ENCODE measurements around the gene SNX13.
"Not testable (repeated sequence)": the region's sequence is repeated elsewhere in the genome, so short reads cannot be mapped to it uniquely, and the experiment has no call there.

The SNX13 gene

DNA sequence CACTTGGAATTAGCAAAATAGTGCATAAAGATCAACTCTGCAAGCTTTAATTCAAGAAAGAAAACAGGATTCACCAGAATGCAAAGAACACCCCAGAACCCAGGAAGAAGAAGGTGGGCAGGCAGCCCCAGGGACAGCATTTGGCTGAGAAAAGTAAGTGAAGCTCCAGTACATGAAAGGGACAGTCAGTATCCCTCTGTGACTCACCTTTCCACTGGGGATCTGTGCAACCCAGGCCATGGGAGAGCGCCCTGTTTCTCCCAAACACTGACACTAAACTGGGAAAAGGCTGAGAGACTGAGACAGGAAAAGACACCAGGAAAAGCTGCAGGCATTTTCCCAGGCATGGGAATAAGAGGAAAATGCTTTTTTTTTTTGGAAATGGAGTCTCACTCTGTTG is 28.2 kb downstream of the SNX13 start:
- DNase-seq (ENCODE audit: low read depth in 2 of 2), result no peak

DNA sequence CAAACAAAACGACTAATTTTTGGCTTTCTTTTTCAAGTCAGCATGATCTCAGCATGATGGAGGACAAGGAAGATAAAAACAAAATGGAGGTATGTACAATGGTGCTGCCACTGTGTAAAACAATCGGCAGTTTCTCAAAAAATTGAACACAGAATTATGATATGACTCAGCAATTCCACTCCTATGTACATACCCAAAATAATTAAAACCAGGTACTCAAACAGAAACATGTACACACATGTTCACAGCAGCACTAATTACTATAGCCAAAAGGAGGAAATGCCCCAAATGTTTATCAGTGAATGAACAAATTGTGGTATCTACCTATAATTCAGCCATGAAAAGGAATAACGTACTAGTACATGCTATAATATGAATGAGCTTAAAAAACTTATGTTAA is 29.9 kb downstream of the SNX13 start:
- no peak for DNase-seq (ENCODE audit: low read depth in 2 of 2)

GRCh38 chr7:17909310-17909709 is 31.0 kb downstream of the SNX13 start:
- DNase-seq (ENCODE audit: low read depth in 2 of 2), result not testable (repeated sequence)

DNA sequence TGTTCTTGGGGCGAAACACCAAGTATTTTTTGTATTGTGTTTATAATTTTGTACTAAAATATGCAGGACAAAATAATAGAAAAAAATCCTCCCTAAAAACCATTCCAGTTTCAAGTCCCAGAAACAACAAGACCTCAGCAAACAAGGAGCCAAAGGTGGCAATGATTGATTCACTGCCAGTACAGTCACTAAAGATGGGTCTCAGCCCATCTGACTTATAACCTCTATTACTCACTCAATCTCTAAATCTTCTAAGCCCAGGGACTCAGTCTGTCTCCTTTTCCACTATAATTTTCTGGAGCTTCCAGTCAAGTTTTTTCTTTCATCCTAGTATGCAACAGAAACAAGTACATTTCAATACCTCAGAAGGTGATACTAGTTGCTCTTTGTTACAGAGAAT is 33.3 kb downstream of the SNX13 start:
- no peak for DNase-seq (ENCODE audit: low read depth in 2 of 2)

DNA sequence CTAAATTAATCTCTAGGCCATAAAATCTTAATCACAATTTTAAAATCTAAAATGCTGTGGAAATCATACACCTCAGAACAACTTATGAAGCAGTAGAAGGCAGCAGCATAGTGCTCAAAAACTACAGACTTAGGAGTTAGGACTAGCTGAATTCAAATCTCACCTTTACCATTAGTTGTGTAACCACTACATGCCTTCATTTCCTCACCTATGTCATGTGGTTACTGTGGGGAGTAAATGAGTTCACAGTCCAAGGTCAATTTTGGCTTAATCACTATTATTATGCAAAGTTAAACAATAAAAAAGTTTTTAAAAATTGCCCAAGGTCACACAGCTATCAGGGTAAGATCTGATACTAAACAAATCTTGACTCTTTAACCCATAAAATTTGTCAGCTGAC is 37.0 kb downstream of the SNX13 start:
- DNase-seq (ENCODE audit: low read depth in 2 of 2), result no peak

GRCh38 chr7:17902599-17902998 is 37.7 kb downstream of the SNX13 start:
- no peak for DNase-seq (ENCODE audit: low read depth in 2 of 2)

DNA sequence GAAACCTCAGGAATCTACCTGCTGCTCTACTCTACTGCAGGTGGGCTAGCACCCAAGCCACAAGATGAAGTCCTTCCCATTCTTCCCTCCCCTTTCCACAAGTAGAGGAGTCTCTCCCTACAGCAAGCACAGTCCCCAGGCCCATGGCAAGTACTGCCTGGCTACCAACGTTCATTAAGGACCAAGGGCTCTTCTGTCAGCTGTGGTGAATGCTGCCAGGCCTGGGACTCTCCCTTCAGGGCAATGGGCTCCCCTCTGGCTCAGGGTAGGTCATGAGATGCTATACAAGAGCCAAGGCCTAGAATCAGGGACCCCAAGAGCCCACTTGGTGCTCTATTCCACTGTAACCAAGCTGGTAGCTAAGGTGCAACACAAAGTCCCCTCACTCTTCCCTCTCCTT is 39.8 kb downstream of the SNX13 start:
- DNase-seq (ENCODE audit: low read depth in 2 of 2), result no peak

DNA sequence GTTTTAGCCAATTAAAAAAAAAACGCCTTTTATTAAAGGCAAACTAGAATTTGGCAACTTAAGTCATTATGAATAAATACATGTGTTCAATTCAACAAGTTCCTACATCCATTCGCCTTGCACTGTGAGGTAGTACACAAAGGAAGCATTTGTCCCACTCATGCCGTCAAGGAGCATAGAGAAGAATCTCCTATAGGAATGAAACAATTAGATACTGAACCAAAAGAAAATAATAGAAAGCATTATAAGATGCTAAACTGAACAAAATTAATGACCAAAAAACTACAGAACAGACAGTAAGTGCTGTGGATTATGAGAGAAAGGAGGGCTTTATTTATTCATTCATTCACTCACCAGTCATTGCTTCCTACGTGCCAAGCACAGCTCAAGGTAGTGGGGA is 42.2 kb downstream of the SNX13 start:
- DNase-seq (ENCODE audit: low read depth in 2 of 2), result no peak

DNA sequence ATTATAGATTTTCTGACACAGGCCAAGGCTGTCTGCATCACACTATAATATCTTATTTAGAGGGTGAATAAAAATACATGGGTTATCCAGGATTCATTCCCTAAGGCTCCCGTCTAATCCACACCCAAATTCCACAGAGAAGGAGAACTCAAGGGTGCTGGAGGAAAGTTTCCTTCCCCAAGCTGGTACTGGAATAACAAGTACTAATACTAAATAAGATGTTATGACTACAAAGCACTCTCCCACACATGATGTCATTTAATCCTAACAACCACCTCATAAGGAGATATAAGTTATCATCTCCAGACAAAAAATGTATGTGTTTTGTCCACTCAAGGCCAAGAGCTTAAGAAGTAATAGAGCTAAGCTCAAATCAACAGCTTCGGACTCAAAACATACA is 53.0 kb downstream of the SNX13 start:
- no peak for DNase-seq (ENCODE audit: low read depth in 2 of 2)

- DNase-seq (ENCODE audit: low read depth in 2 of 2), result no peak
Observed at GRCh38 chr7:17882685-17883084, 57.6 kb downstream of the SNX13 start.

DNA sequence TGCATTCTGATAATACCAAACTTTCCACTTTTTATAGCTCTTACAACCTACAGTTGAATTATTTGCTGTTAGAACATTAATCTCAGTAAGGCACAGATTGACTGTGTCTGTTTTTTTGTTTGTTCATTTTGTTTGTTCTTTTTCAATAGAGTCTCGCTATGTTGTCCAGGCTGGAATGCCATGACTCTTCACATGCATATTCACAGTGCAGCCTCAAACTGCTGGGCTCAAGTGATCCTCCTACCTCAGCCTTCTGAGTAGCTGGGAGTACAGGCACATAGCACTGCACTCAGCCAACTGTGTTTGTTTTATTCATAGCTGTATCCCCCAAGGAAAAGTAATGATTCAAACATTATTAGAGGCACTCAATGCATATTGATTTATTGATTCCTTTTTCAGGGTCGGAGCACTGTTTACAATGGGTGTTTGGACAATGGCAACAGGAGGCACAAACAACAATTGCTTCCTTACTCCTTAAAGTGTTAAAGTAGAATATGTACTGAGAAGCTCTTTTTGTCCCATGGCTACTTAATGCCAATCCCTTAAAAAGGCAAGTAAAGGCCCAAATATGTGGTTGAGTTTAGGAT is 61.1 kb downstream of the SNX13 start:
- no peak for DNase-seq (ENCODE audit: low read depth in 2 of 2)

GRCh38 chr7:17878627-17879026 is 61.7 kb downstream of the SNX13 start:
- DNase-seq (ENCODE audit: low read depth in 2 of 2), result no peak

DNA sequence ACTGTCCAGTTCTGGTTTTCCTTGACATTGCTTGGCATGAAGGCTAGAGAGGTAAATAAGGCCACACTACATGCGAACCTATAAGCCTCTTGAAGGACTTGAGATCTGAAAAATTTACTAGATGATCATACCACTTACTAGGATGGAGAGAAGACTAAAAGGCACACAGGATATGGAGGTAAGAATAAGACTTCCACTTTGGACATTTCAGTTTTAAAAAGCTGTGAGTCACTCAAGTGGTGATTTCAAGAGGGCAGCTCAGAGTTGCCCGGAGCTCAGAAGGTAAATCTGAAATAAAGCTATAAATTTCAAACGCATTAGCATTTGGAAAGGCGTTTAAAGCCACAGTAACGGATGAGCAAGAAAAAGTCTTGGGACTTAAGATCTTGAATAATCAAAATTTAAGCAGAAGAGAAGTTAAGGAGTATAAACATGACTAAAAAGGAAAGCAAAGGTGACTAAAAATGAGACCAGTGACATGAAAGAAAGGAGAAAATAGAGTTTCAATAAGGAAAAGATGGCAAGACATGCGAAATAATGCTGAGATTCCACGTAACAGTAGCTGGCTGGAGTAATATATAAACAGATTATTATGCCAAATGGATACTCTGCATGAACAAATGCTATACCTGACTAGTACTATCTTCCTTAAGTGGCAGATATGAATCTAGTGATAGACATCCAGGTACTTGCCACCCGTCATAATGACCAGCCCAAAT is 68.3 kb downstream of the SNX13 start:
- no peak for DNase-seq (ENCODE audit: low read depth in 2 of 2)

GRCh38 chr7:17870406-17870805 is 69.9 kb downstream of the SNX13 start:
- DNase-seq (ENCODE audit: low read depth in 2 of 2), result no peak

DNA sequence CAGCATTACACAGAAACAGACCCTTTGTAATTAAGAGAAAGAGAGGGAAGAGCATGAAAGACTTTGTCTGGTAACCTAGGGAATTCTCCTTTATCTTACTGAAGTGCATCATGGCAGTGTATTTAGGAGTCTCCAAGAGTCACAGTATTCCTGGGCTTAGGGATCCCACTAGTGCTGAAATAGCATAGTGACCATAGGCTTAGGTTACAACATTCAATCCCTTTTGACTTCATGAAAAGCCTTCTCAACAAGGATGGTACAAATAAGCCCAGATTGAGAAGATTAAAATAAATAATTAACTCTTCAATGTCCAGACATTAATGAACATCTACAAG is 76.5 kb downstream of the SNX13 start:
- DNase-seq (ENCODE audit: low read depth in 2 of 2), result no peak

DNA sequence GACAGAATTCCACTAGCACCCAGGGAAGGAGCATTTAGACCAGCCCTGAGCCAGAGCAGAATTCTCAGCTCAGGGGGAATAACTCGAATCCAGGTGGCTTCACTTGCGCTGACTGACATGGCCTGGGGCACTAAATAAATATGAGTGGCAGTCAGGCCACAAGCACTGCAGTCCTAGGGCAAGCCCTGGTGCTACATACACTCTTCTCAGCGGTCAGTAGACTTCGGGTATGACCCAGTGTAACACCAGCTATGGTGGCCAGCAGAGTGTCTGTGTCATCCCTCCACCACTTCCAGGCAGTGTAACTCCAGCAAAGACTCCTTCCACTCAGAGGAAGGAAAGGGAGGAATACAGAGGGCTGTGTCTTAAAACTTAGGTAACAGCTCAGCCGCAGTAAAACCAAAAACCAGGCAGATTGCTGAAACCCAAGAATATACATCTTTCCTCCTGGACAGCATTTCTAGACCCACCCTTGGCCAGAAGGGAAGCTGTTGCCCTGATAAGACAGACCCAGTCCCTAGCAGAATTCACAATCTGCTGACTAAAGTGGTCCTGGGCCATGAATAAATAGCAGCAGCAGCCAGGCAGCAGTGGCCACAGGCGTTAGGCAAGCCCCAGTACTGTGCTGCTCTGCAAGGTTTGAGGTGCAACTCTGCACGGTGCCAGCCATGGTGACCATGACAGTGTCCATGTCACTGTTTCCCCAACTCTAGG is 77.0 kb downstream of the SNX13 start:
- no peak for DNase-seq (ENCODE audit: low read depth in 2 of 2)

DNA sequence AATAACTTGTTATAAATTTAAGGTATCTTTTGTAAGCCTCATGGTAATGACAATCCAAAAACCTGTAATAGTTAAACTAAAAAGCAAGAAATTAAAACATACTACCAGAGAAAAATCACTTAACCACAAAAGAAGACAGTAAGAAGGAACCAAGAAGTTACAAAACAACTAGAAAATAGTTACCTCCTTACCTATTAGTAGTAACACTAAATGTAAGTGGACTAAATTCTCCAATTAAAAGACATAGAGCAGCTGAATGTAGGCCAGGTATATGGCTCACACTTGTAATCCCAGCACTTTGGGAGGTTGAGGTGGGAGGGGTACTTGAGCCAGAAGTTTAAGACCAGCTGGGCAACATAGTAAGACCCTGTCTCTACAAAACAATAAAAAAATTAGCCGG is 84.0 kb downstream of the SNX13 start:
- DNase-seq (ENCODE audit: low read depth in 2 of 2), result no peak

DNA sequence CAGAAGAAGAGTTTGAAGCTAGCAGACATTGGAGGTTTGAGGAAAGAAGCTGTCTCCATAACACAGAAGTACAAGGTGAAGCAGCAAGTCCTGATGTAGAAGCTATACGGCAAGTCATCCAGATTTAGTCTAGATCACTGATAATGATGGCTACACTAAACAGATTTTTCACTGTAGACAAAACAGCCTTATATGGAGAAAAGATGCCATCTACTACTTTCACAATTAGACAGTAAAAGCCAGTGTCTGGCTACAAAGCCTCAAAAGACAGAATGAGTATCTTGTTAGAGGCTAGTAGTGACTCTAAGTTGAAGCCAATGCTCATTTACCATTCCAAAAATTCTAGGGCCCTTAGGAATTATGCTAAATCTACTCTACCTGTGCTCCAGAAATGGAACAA is 85.1 kb downstream of the SNX13 start:
- no peak for DNase-seq (ENCODE audit: low read depth in 2 of 2)

GRCh38 chr7:17854261-17855047 is 85.8 kb downstream of the SNX13 start:
- DNase-seq (ENCODE audit: low read depth in 2 of 2), result no peak

- DNase-seq (ENCODE audit: low read depth in 2 of 2), result no peak
Observed at GRCh38 chr7:17852361-17852760, 87.9 kb downstream of the SNX13 start.

DNA sequence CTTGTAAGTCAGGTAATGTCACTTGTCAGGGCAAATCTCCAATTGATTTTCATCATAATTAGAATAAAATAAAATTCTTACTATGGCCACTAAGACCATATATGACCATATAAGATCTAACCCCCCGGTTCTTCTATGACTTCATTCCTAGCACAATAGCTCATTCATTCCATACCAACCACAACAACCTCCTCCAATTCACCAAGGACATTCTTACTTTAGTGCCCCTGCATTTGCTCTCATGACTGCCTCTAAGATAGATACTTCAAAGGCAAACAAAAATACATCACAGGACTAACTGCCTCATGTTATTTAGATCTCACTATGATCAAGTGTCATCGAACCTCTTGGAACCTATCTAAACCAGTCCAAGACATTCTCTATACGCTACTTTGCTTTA is 90.8 kb downstream of the SNX13 start:
- DNase-seq (ENCODE audit: low read depth in 2 of 2), result no peak

GRCh38 chr7:17848516-17848915 is 91.8 kb downstream of the SNX13 start:
- DNase-seq (ENCODE audit: low read depth in 2 of 2), result no peak

DNA sequence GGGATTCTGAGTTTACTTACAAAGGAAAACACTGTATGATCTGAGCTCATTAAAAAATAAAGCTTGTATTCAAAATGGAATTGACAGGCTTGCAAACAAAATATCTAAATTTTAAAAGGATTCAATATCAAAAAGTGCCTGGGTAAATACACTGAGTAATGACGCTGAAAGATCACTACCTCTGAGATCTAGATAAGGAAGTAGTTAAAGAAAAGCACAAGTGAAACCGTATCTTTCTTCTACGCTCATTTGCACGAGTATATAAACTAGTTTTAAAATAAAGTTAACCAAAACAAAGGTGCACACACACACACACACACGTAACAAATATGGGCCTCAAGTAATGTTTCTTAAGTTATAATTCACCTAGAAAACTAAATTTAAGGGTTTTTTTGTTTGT is 93.4 kb downstream of the SNX13 start:
- no peak for DNase-seq (ENCODE audit: low read depth in 2 of 2)
